SK-N-SH (cell line): ENCODE measurements around the gene CEL. TPM values are rescaled to one million over a fixed set of nuclear protein-coding genes. Genes with fewer than 3 reads are reported as not detected.

ENCODE experiments used
- CTCF ChIA-PET: fragments of 300-600, 350-600 bp; formaldehyde crosslinking; extraction: SDS; loops from one replicate; lab custom pipeline; 2021; lab: Yijun Ruan, JAX
- POLR2A ChIA-PET: fragments of 350-600 bp; sonication (Branson Sonifier 250); formaldehyde crosslinking; extraction: SDS; loops from one replicate; lab custom pipeline; 2020; ENCODE audit warnings: antibody characterized with exemption, inconsistent platforms; lab: Yijun Ruan, JAX
- DNase-seq: peaks from one replicate; pipeline ENCODE4 v3.0.0; 2012
- H2AFZ ChIP-seq: fragments of 200-600 bp; sonication (generic); 2 replicates; pipeline ENCODE4 v1.8.1; 2016; ENCODE audit warnings: antibody characterized with exemption, mild to moderate bottlenecking, low read depth
- H3F3A ChIP-seq: fragments of 200-600 bp; sonication (generic); replicated peaks from 2 replicates; pipeline ENCODE3; 2016; ENCODE audit warnings: antibody characterized with exemption, mild to moderate bottlenecking; ENCODE audit not compliant: insufficient read depth
- H3K27ac ChIP-seq, 2 experiments: fragments of 200-500 bp in 1 of 2; fragments of 200-600 bp in 1 of 2; sonication (Bioruptor generic) in 1 of 2; sonication (generic), shearing (Covaris generic) in 1 of 2; 2 replicates each; pipeline versions ENCODE4 v1.5.1 to v1.6.1; 2014 to 2016; ENCODE audit warnings: low read depth in 2 of 2, inconsistent platforms in 1 of 2, low read length in 1 of 2, mild to moderate bottlenecking in 1 of 2, mixed read lengths in 1 of 2
- H3K27me3 ChIP-seq: fragments of 200-600 bp; sonication (generic), shearing (Covaris generic); 2 replicates; pipeline ENCODE4 v1.6.1; 2016; ENCODE audit warnings: mixed run types; ENCODE audit not compliant: insufficient read depth
- H3K36me3 ChIP-seq, 2 experiments: fragments of 200-500 bp in 1 of 2; fragments of 200-600 bp in 1 of 2; sonication (Bioruptor generic) in 1 of 2; sonication (generic) in 1 of 2; replicated peaks in 1 of 2; 2 replicates each; pipeline versions ENCODE3 to v1.5.1; 2014 to 2016; ENCODE audit warnings: low read length in 1 of 2, mild to moderate bottlenecking in 1 of 2; ENCODE audit not compliant: insufficient read depth in 2 of 2, control insufficient read depth in 1 of 2
- H3K4me1 ChIP-seq, 2 experiments: fragments of 200-500 bp in 1 of 2; fragments of 200-600 bp in 1 of 2; sonication (Bioruptor generic) in 1 of 2; sonication (generic), shearing (Covaris generic) in 1 of 2; 2 replicates each; pipeline versions ENCODE4 v1.5.1 to v1.6.1; 2014 to 2016; ENCODE audit warnings: low read depth in 1 of 2, low read length in 1 of 2, mixed run types in 1 of 2; ENCODE audit not compliant: insufficient read depth in 2 of 2, control insufficient read depth in 1 of 2
- H3K4me2 ChIP-seq: fragments of 200-600 bp; sonication (generic), shearing (Covaris generic); 2 replicates; pipeline ENCODE4 v1.6.1; 2017; ENCODE audit warnings: mixed run types
- H3K4me3 ChIP-seq, 2 experiments: fragments of 200-500 bp in 1 of 2; fragments of 200-600 bp in 1 of 2; sonication (Bioruptor generic) in 1 of 2; sonication (generic), shearing (Covaris generic) in 1 of 2; 2 replicates each; pipeline versions ENCODE4 v1.5.1 to v1.8.1; 2014 to 2016; ENCODE audit warnings: low read depth in 2 of 2, inconsistent platforms in 1 of 2, low read length in 1 of 2, mild to moderate bottlenecking in 1 of 2, mixed read lengths in 1 of 2, moderate library complexity in 1 of 2
- H3K79me2 ChIP-seq: fragments of 200-600 bp; sonication (generic); 2 replicates; pipeline ENCODE4 v1.8.1; 2017; ENCODE audit warnings: mild to moderate bottlenecking; ENCODE audit not compliant: insufficient read depth
- H3K9ac ChIP-seq: fragments of 200-600 bp; sonication (generic); 2 replicates; pipeline ENCODE4 v1.6.1; 2017; ENCODE audit warnings: mixed run types
- H3K9me2 ChIP-seq: fragments of 200-600 bp; sonication (generic); 2 replicates; pipeline ENCODE4 v1.6.1; 2017; ENCODE audit warnings: mixed run types
- H3K9me3 ChIP-seq: fragments of 200-600 bp; sonication (generic); 2 replicates; pipeline ENCODE4 v1.6.1; 2017; ENCODE audit warnings: mixed run types, mild to moderate bottlenecking, moderate library complexity
- H4K20me1 ChIP-seq: fragments of 200-600 bp; sonication (generic); 2 replicates; pipeline ENCODE4 v1.6.1; 2017; ENCODE audit warnings: mild to moderate bottlenecking, mixed run types; ENCODE audit not compliant: insufficient read depth
- CTCF ChIP-seq: fragments of 200-600 bp; sonication (generic); IDR thresholded peaks from 2 replicates; pipeline ENCODE4 v1.6.1; 2017; ENCODE audit warnings: antibody characterized with exemption, mild to moderate bottlenecking, moderate library complexity
- EZH2phosphoT487 ChIP-seq: fragments of 200-600 bp; sonication (generic); IDR thresholded peaks from 2 replicates; pipeline ENCODE4 v1.6.1; 2017; ENCODE audit warnings: low read depth, mixed run types, mild to moderate bottlenecking, antibody characterized with exemption, moderate library complexity, borderline replicate concordance
- FOXM1 ChIP-seq: IDR thresholded peaks from 2 replicates; pipeline ENCODE4 v1.4.0; 2012; ENCODE audit warnings: low read depth, mild to moderate bottlenecking
- GATA2 ChIP-seq: sonication (generic); formaldehyde crosslinking; IDR thresholded peaks from 2 replicates; pipeline ENCODE4 v1.5.0; 2020; ENCODE audit warnings: mild to moderate bottlenecking, missing genetic modification reagents
- MXI1 ChIP-seq: IDR thresholded peaks from 2 replicates; pipeline ENCODE4 v1.6.1; 2012; ENCODE audit warnings: mild to moderate bottlenecking, low read depth, low read length, improper control_type of control experiment
- POLR2AphosphoS5 ChIP-seq: IDR thresholded peaks from 2 replicates; pipeline ENCODE4 v1.6.1; 2012; ENCODE audit warnings: low read depth, low read length
- RAD21 ChIP-seq: IDR thresholded peaks from 2 replicates; pipeline ENCODE4 v1.6.1; 2012; ENCODE audit warnings: mild to moderate bottlenecking, low read length
- RFX5 ChIP-seq: IDR thresholded peaks from 2 replicates; pipeline ENCODE4 v1.6.1; 2012; ENCODE audit warnings: mild to moderate bottlenecking, improper control_type of control experiment, low read length
- TAF1 ChIP-seq: IDR thresholded peaks from 2 replicates; pipeline ENCODE4 v1.6.1; 2012; ENCODE audit warnings: low read depth, mild to moderate bottlenecking, low read length, moderate library complexity, borderline replicate concordance
- TCF12 ChIP-seq: IDR thresholded peaks from 2 replicates; pipeline ENCODE4 v1.4.0; 2012
- WGBS: methylation state at CpG from one replicate; pipeline ENCODE4 v1.1.6; 2017; ENCODE audit warnings: low lambda C conversion rate; 5-methylcytosine and 5-hydroxymethylcytosine counted together
- polyA plus RNA-seq, 3 experiments: library from polyadenylated mRNA; depleted of rRNA; stranded (reverse); fragments of >200 nt; gene quantifications; 2 replicates each; pipeline ENCODE4 v1.2.3, GENCODE V29; 2012
- TF ChIP-seq, protein P1 (sequence below): fragments of 150-350 bp; IDR thresholded peaks from 2 replicates; pipeline ENCODE4 v1.6.1; 2016; ENCODE audit warnings: mild to moderate bottlenecking, low read depth, low read length
- TF ChIP-seq, protein P2 (sequence below): IDR thresholded peaks from 2 replicates; pipeline ENCODE4 v1.4.0; 2012; ENCODE audit warnings: low read depth, borderline replicate concordance
- TF ChIP-seq, protein P3 (sequence below): IDR thresholded peaks from 2 replicates; pipeline ENCODE4; 2012

The CEL gene
- polyA plus RNA-seq, 1 of the 3 experiments (the other 2 are of a cell fraction): 0.87 TPM

DNA sequence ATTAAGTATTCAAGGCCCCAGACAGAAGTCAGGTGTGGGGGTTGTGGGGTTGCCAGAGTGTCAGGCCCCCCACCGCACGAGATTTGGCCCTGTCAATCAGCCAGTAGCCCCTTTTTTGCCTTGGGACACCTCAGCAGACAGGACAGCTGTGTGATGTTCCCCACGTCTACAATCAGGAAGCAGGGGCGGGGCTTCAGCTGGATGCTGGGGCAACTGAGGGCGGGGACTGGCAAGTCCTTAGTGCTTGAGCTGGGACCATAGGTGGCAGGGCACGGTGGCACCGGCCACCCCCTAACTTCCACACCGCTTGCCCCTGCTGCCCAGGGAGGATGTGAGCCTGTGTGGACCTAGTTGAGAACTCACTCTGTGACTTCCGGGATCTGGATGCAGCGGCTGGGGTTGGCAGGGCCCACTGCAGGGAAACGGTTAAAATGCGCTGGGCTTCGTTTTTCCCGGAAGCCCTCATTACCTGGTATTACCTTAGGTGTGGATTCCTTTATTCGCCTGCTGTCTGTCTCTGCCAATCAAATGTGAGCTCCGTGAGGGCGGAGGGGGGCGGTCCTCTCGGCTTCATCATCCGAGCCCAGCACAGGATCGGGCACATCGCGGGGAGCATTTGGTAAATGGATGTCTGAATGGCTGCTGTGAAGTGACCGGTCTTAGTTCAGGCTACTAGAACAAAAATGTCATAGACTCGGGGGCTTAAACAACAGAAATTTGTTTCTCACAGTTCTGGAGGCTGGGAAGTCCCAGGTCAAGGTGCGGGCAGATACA lies 38.5 kb upstream of the CEL start (continued):
- TF ChIP-seq, protein P1, sequence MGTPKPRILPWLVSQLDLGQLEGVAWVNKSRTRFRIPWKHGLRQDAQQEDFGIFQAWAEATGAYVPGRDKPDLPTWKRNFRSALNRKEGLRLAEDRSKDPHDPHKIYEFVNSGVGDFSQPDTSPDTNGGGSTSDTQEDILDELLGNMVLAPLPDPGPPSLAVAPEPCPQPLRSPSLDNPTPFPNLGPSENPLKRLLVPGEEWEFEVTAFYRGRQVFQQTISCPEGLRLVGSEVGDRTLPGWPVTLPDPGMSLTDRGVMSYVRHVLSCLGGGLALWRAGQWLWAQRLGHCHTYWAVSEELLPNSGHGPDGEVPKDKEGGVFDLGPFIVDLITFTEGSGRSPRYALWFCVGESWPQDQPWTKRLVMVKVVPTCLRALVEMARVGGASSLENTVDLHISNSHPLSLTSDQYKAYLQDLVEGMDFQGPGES: no peak
- TF ChIP-seq, protein P2, sequence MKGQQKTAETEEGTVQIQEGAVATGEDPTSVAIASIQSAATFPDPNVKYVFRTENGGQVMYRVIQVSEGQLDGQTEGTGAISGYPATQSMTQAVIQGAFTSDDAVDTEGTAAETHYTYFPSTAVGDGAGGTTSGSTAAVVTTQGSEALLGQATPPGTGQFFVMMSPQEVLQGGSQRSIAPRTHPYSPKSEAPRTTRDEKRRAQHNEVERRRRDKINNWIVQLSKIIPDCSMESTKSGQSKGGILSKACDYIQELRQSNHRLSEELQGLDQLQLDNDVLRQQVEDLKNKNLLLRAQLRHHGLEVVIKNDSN: no peak
- no peak for TF ChIP-seq TCF12
- no peak for TF ChIP-seq TAF1
- no peak for TF ChIP-seq GATA2 (CRISPR knock-in tag)
- TF ChIP-seq, all 33 proteins: peak for 0

DNA sequence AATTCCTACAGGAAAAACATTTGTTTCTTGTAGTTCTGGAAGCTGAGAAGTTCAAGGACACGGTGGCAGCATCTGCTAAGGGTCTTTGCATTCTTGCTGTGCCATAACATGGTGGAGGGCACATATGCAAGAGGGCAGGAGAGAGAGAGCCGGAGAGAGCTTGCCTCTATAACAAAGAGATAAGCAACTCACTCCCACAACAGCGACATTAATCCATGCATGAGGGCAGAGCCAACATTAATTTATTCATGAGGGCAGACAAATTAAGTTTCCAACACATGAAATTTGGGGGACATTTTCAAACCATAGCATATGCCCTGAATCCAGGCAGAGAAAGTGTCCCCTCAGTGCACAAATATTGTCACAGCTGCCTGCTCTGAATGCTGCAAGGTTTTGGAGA lies 35.4 kb upstream of the CEL start:
- H4K20me1 ChIP-seq: no peaks in the 10 kb centered on the region
- no peaks in the 10 kb centered on the region for H3K9me2 ChIP-seq
- no peak overlapping the region for H2AFZ ChIP-seq
- 41% methylated on average over 3 of the region's 3 CpGs for WGBS
- no peak overlapping the region for H3K27ac ChIP-seq
- no peaks in the 10 kb centered on the region for H3K27me3 ChIP-seq
- H3K79me2 ChIP-seq: peaks cover 27% of the 10 kb centered on the region
- H3K36me3 ChIP-seq: no peaks in the 10 kb centered on the region
- H3F3A ChIP-seq: peaks cover 6% of the 10 kb centered on the region
- ChIA-PET POLR2A (no interaction called here), CTCF (interaction anchor here (0.9 to 13.6 kb wide), 6 partner anchors 10 to 121 kb away, joined by 3 to 216 read pairs (median 4); no protein-coding TSS in a partner anchor)
- TF ChIP-seq, protein P3, sequence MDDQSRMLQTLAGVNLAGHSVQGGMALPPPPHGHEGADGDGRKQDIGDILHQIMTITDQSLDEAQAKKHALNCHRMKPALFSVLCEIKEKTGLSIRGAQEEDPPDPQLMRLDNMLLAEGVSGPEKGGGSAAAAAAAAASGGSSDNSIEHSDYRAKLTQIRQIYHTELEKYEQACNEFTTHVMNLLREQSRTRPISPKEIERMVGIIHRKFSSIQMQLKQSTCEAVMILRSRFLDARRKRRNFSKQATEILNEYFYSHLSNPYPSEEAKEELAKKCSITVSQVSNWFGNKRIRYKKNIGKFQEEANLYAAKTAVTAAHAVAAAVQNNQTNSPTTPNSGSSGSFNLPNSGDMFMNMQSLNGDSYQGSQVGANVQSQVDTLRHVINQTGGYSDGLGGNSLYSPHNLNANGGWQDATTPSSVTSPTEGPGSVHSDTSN: no peak
- TF ChIP-seq FOXM1: no peak
- TF ChIP-seq, protein P2: no peak
- TF ChIP-seq, protein P1: no peak
- DNase-seq: no peak
- no peak overlapping the region for H3K4me2 ChIP-seq
- no peaks in the 10 kb centered on the region for H3K9me3 ChIP-seq
- peaks cover 0 to 9% of the 10 kb centered on the region in 2 experiments; a peak in 1 of 4 replicates for H3K4me1 ChIP-seq
- no peak overlapping the region for H3K4me3 ChIP-seq
- no peak overlapping the region for H3K9ac ChIP-seq

GRCh38 chr9:133027134-133027533 lies 34.6 kb upstream of the CEL start:
- Histone ChIP-seq H3K36me3 (no peaks in the 10 kb centered on the region), H3K79me2 (peaks cover 34% of the 10 kb centered on the region), H3K4me3 (no peak overlapping the region), H3K9me3 (no peaks in the 10 kb centered on the region), H3K27ac (no peak overlapping the region), H3K9ac (no peak overlapping the region), H4K20me1 (no peaks in the 10 kb centered on the region), H3F3A (peaks cover 6% of the 10 kb centered on the region), H3K27me3 (no peaks in the 10 kb centered on the region), H2AFZ (no peak overlapping the region), H3K4me1 (peaks cover 5 to 14% of the 10 kb centered on the region in 2 experiments; a peak in 2 of 4 replicates), H3K4me2 (no peak overlapping the region), H3K9me2 (no peaks in the 10 kb centered on the region)
- POLR2A ChIA-PET: no interaction called here
- 57% methylated on average over 5 of the region's 5 CpGs for WGBS
- no peak for DNase-seq
- CTCF ChIA-PET: interaction anchor here (13.6 kb wide), 1 partner anchor 121 kb away, joined by 216 read pairs; no protein-coding TSS in a partner anchor
- TF ChIP-seq POLR2AphosphoS5: no peak
- no peak for TF ChIP-seq CTCF
- TF ChIP-seq RAD21: no peak
- TF ChIP-seq MXI1: no peak
- TF ChIP-seq RFX5: no peak
- no peak for TF ChIP-seq EZH2phosphoT487
